ENCODE measurements around the gene KRTAP4-4.
"Not testable (repeated sequence)": the region's sequence is repeated elsewhere in the genome, so short reads cannot be mapped to it uniquely, and the experiment has no call there.

Gene KRTAP4-4

GRCh38 chr17:41123991-41124371 is 36.6 kb downstream of the KRTAP4-4 start, which contains the start of gene KRTAP4-12:
TSS of gene KRTAP4-12 (minus strand) at chr17:41124182. CDS start at chr17:41124122, 60 bp downstream.
- not testable (repeated sequence) for H3K9ac ChIP-seq (ENCODE audit: low read length); H3K4me1 ChIP-seq (ENCODE audit: insufficient read depth, low read length); H3K36me3 ChIP-seq (ENCODE audit: insufficient read depth, low read length); H3K9me3 ChIP-seq (ENCODE audit: low read length); H3K4me3 ChIP-seq (ENCODE audit: low read depth in 1 of 2, low read length in 2 of 2); H3K27ac ChIP-seq (ENCODE audit: low read depth, low read length); H3K27me3 ChIP-seq (ENCODE audit: control insufficient read depth in 1 of 2, insufficient read depth in 2 of 2, low read length in 2 of 2)

- not testable (repeated sequence) for H3K4me3 ChIP-seq (ENCODE audit: low read depth in 1 of 2, low read length in 2 of 2); H3K4me1 ChIP-seq (ENCODE audit: insufficient read depth, low read length); H3K27ac ChIP-seq (ENCODE audit: low read depth, low read length); H3K9ac ChIP-seq (ENCODE audit: low read length); H3K36me3 ChIP-seq (ENCODE audit: insufficient read depth, low read length); H3K27me3 ChIP-seq (ENCODE audit: control insufficient read depth in 1 of 2, insufficient read depth in 2 of 2, low read length in 2 of 2); H3K9me3 ChIP-seq (ENCODE audit: low read length)
These were observed 37.1 kb downstream of the KRTAP4-4 start for GRCh38 chr17:41123292-41123990.

- Histone ChIP-seq H3K9ac (ENCODE audit: low read length) (no peak overlapping the region), H3K27ac (ENCODE audit: low read depth, low read length) (no peak overlapping the region), H3K4me1 (ENCODE audit: insufficient read depth, low read length) (no peaks in the 10 kb centered on the region), H3K36me3 (ENCODE audit: insufficient read depth, low read length) (no peaks in the 10 kb centered on the region), H3K27me3 (ENCODE audit: control insufficient read depth in 1 of 2, insufficient read depth in 2 of 2, low read length in 2 of 2) (no peaks in the 10 kb centered on the region), H3K9me3 (ENCODE audit: low read length) (no peaks in the 10 kb centered on the region), H3K4me3 (ENCODE audit: low read depth in 1 of 2, low read length in 2 of 2) (no peak overlapping the region)
These were observed 38.8 kb downstream of the KRTAP4-4 start for GRCh38 chr17:41121742-41122141.

DNA sequence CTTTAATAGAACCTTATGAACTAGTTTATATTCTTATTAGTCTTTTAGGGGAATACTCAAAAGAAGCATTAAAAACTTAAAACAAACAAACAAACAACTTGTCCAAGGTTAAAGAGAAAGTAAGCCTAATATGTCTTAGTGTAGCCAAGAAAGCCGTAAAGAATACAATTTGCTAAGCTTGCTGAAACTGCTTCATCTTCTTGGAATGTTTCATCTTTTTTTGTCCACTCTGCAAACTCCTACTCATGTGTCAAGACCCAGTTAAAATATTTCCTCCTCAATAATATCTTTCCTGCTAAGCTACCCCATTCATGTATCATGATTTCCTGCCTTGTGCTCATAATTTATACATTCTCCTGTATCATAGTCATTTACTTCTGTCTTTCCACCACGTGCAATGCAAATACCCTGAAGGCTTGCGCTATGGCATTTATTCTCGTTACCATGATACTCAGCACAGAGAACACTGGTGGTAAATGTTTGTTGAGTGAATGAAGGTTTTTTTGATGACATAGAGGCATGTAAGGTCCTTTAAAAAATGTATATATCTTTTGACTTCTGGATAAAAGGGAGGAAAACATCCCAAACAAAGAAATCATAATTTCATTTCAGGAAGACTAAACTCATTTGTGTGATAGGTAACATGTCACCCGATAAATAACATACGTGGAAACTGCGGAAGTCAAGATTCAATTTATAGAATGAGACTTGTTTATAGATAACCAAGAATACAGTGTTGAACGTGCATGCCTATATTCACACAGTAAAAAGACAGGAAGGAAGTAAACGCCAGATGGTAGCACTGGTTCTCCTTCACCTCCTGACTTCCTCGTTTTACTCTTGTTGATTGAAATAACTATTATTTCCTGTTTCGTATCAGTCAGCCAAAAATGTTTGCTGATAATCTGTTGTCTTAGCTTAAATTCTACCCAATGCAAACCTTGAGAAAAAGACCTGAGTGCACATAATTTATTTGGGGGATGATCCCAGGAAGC is 40.6 kb downstream of the KRTAP4-4 start:
- H3K36me3 ChIP-seq (ENCODE audit: insufficient read depth, low read length); H3K27me3 ChIP-seq (ENCODE audit: control insufficient read depth in 1 of 2, insufficient read depth in 2 of 2, low read length in 2 of 2); H3K4me1 ChIP-seq (ENCODE audit: insufficient read depth, low read length); H3K27ac ChIP-seq (ENCODE audit: low read depth, low read length); H3K9ac ChIP-seq (ENCODE audit: low read length); H3K4me3 ChIP-seq (ENCODE audit: low read depth in 1 of 2, low read length in 2 of 2); H3K9me3 ChIP-seq (ENCODE audit: low read length): not testable (repeated sequence)

DNA sequence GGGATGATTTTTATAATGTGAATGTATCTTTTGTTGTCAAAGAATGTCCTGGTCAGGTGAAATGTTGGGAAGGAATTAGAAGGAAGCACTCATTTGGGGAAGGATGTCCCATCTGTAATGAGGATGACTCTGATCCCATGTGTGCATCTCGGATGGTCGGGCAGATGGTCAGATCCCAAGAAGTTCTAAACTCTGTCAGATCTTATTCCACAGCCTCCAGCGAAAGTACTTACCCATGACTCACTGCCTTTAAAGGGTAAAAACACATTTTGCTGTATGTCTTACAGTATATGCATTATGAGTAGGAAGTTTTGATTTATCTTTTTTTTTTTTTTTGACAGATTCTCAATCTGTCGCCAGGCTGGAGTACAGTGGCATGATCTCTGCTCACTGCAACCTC is 41.8 kb downstream of the KRTAP4-4 start:
- Histone ChIP-seq H3K27ac (ENCODE audit: low read depth, low read length) (no peak overlapping the region), H3K9me3 (ENCODE audit: low read length) (no peaks in the 10 kb centered on the region), H3K36me3 (ENCODE audit: insufficient read depth, low read length) (no peaks in the 10 kb centered on the region), H3K4me3 (ENCODE audit: low read depth in 1 of 2, low read length in 2 of 2) (no peak overlapping the region), H3K9ac (ENCODE audit: low read length) (no peak overlapping the region), H3K27me3 (ENCODE audit: control insufficient read depth in 1 of 2, insufficient read depth in 2 of 2, low read length in 2 of 2) (no peaks in the 10 kb centered on the region), H3K4me1 (ENCODE audit: insufficient read depth, low read length) (no peaks in the 10 kb centered on the region)

GRCh38 chr17:41117846-41118386 is 42.6 kb downstream of the KRTAP4-4 start, which contains the start of gene KRTAP4-11:
TSS of gene KRTAP4-11 (minus strand) at chr17:41118373. CDS start at chr17:41118315, 58 bp downstream.
- not testable (repeated sequence) for H3K27me3 ChIP-seq (ENCODE audit: control insufficient read depth in 1 of 2, insufficient read depth in 2 of 2, low read length in 2 of 2); H3K9ac ChIP-seq (ENCODE audit: low read length); H3K9me3 ChIP-seq (ENCODE audit: low read length); H3K4me3 ChIP-seq (ENCODE audit: low read depth in 1 of 2, low read length in 2 of 2); H3K36me3 ChIP-seq (ENCODE audit: insufficient read depth, low read length); H3K27ac ChIP-seq (ENCODE audit: low read depth, low read length); H3K4me1 ChIP-seq (ENCODE audit: insufficient read depth, low read length)

DNA sequence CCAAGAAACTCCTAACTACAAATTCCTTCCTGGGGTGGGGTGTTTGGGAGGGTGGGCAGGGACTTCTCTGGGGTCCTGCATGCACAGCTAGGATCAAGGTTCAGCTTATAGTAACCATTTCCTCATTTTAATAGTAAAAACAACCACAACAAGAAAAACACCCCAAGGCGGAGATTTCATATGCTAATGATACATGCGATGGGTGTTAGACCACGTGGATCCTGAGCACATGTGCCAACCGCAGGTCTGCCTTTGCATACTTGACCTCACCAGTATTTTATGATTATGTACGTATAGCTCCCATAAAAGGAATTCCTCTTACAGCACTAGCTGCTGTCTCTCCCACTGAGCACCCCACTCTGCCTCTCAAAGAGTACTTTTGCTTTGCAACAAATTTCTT is 44.3 kb downstream of the KRTAP4-4 start:
- no peak overlapping the region for H3K4me3 ChIP-seq (ENCODE audit: low read depth in 1 of 2, low read length in 2 of 2)
- no peaks in the 10 kb centered on the region for H3K27me3 ChIP-seq (ENCODE audit: control insufficient read depth in 1 of 2, insufficient read depth in 2 of 2, low read length in 2 of 2)
- H3K9me3 ChIP-seq (ENCODE audit: low read length), result no peaks in the 10 kb centered on the region
- H3K27ac ChIP-seq (ENCODE audit: low read depth, low read length), result no peak overlapping the region
- H3K4me1 ChIP-seq (ENCODE audit: insufficient read depth, low read length), result no peaks in the 10 kb centered on the region
- no peak overlapping the region for H3K9ac ChIP-seq (ENCODE audit: low read length)
- H3K36me3 ChIP-seq (ENCODE audit: insufficient read depth, low read length), result no peaks in the 10 kb centered on the region

DNA sequence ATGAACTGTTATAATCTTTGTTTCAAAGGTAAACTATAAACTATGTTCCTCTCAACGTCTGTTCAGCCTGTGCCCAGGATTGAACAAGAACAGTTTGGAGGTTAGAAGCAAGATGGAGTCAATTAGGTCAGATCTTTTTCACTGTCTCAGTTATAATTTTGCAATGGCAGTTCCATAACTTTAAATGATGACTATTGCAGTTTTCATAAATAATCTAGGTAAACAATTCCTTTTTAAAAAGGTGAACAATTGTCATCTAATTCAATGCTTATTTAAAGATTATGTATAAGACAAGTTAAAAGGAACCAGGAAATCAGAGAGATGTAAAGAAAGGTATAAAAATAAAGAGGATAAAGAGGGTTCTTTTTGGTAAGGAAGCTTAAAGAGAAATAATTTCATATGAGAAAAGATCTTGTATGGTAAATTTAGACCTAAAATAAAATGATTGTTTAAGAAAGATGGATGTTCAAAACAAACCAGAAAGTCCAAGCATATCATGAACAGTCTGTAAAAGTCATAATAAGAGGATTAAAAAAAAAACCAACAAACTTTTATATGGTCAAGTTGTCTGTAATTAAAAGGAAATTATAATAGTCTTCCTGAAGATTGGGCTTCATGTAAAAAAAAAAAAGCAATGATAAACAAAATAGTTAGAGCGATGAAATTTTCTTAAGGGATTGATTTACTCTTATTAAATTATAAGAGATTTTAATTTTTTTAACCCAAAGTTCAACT is 49.2 kb downstream of the KRTAP4-4 start:
- no peaks in the 10 kb centered on the region for H3K36me3 ChIP-seq (ENCODE audit: insufficient read depth, low read length)
- H3K4me1 ChIP-seq (ENCODE audit: insufficient read depth, low read length), result no peaks in the 10 kb centered on the region
- H3K4me3 ChIP-seq (ENCODE audit: low read depth in 1 of 2, low read length in 2 of 2), result no peak overlapping the region
- H3K27ac ChIP-seq (ENCODE audit: low read depth, low read length), result no peak overlapping the region
- H3K9me3 ChIP-seq (ENCODE audit: low read length), result no peaks in the 10 kb centered on the region
- no peaks in the 10 kb centered on the region for H3K27me3 ChIP-seq (ENCODE audit: control insufficient read depth in 1 of 2, insufficient read depth in 2 of 2, low read length in 2 of 2)
- no peak overlapping the region for H3K9ac ChIP-seq (ENCODE audit: low read length)
